A549 (cell line): ENCODE measurements around the gene RAPGEF2. TPM values are rescaled to one million over a fixed set of nuclear protein-coding genes. Genes with fewer than 3 reads are reported as not detected.
A peak's percentile ranks its signal among the peaks of the same experiment; 100 is the strongest.

Source experiments
- ATAC-seq, 2 experiments: fragments of 200-7000 bp in 1 of 2; fragments of >200 bp in 1 of 2; cut with Nextera tagmentation in 1 of 2; cut with Tn5 transposase in 1 of 2; 3 replicates each; pipeline versions ENCODE4 v1.8.0 to v1.9.1; 2018 to 2020; ENCODE audit warnings: mild to moderate bottlenecking in 1 of 2, moderate library complexity in 1 of 2
- CTCF ChIA-PET: fragments of 300-600 bp; sonication (Branson Sonifier 250); formaldehyde crosslinking; extraction: SDS; loops from one replicate; lab custom pipeline; 2021; ENCODE audit warnings: antibody characterized with exemption, inconsistent platforms; lab: Yijun Ruan, JAX
- POLR2A ChIA-PET: fragments of 350-600 bp; formaldehyde crosslinking; extraction: SDS; loops from one replicate; lab custom pipeline; 2021; ENCODE audit warnings: antibody characterized with exemption, inconsistent platforms; lab: Yijun Ruan, JAX
- DNase-seq, 2 experiments: peaks; one replicate each; pipeline versions ENCODE4 v3.0.0 to v3.0.0-alpha.2; 2011 to 2016; ENCODE audit warnings: low read depth in 1 of 2, low spot score in 1 of 2
- FAIRE-seq: peaks from 2 replicates; lab custom pipeline; 2011; peaks lifted over from hg19 to GRCh38; lab: Jason Lieb, UNC
- H3K27ac ChIP-seq, 2 experiments: fragments of >200 bp; sonication (Bioruptor Twin); formaldehyde crosslinking; 3 replicates each; pipeline ENCODE4 v1.5.1; 2016 to 2017
- H3K4me1 ChIP-seq: fragments of >200 bp; sonication (Bioruptor Twin); formaldehyde crosslinking; 3 replicates; pipeline ENCODE4 v1.6.1; 2016
- H3K4me2 ChIP-seq: fragments of >200 bp; sonication (Bioruptor Twin); formaldehyde crosslinking; 3 replicates; pipeline ENCODE4 v1.6.1; 2016
- H3K4me3 ChIP-seq: fragments of >200 bp; sonication (Bioruptor Twin); formaldehyde crosslinking; 3 replicates; pipeline ENCODE4 v1.5.1; 2016
- H3K9me3 ChIP-seq: fragments of >200 bp; sonication (Bioruptor Twin); formaldehyde crosslinking; 3 replicates; pipeline ENCODE4 v1.6.1; 2016
- E2F6 ChIP-seq: IDR thresholded peaks from 2 replicates; pipeline ENCODE4 v1.6.1; 2012; ENCODE audit warnings: low read depth, borderline replicate concordance
- ESRRA ChIP-seq: fragments of 150-350 bp; IDR thresholded peaks from 2 replicates; pipeline ENCODE4 v1.6.1; 2014; ENCODE audit warnings: mild to moderate bottlenecking, low read length, borderline replicate concordance
- HDAC2 ChIP-seq: fragments of 200-600 bp; sonication (generic); IDR thresholded peaks from 2 replicates; pipeline ENCODE4 v1.6.1; 2016
- HOXB5 ChIP-seq: fragments of 250-450 bp; sonication (Bioruptor Pico); IDR thresholded peaks from 2 replicates; pipeline ENCODE4 v1.5.0; 2020; ENCODE audit warnings: mild to moderate bottlenecking, moderate library complexity
- KDM5A ChIP-seq: fragments of 200-600 bp; sonication (generic); IDR thresholded peaks from 2 replicates; pipeline ENCODE4 v1.6.1; 2016; ENCODE audit warnings: antibody characterized with exemption, mild to moderate bottlenecking
- MYC ChIP-seq: IDR thresholded peaks from 2 replicates; pipeline ENCODE4 v1.6.1; 2012; ENCODE audit warnings: mild to moderate bottlenecking, inconsistent platforms, low read length, improper control_type of control experiment, borderline replicate concordance
- RARB ChIP-seq: fragments of 250-450 bp; sonication (Bioruptor Pico); IDR thresholded peaks from 2 replicates; pipeline ENCODE4 v1.8.0; 2021; ENCODE audit warnings: mild to moderate bottlenecking, moderate library complexity
- REST ChIP-seq: fragments of 200-600 bp; sonication (generic); IDR thresholded peaks from 2 replicates; pipeline ENCODE4 v1.6.1; 2016; ENCODE audit warnings: antibody characterized with exemption, mild to moderate bottlenecking, moderate library complexity
- RFX5 ChIP-seq: fragments of 450-650 bp; IDR thresholded peaks from 2 replicates; pipeline ENCODE4 v1.7.1; 2014; ENCODE audit warnings: antibody characterized with exemption, mild to moderate bottlenecking, moderate library complexity
- SREBF2 ChIP-seq: fragments of 450-650 bp; IDR thresholded peaks from 2 replicates; pipeline ENCODE4 v1.6.1; 2014; ENCODE audit warnings: mild to moderate bottlenecking, moderate library complexity
- TP53 ChIP-seq: fragments of 250-450 bp; sonication (Bioruptor Pico); IDR thresholded peaks from 2 replicates; pipeline ENCODE4 v1.5.0; 2021; ENCODE audit warnings: mild to moderate bottlenecking, moderate library complexity
- ZC3H11A ChIP-seq: fragments of 450-650 bp; IDR thresholded peaks from 2 replicates; pipeline ENCODE4 v1.6.1; 2014; ENCODE audit warnings: antibody characterized with exemption, mild to moderate bottlenecking
- ZNF302 ChIP-seq: fragments of 250-450 bp; sonication (Bioruptor Pico); IDR thresholded peaks from 2 replicates; pipeline ENCODE4 v1.9.0; 2021; ENCODE audit warnings: inconsistent platforms, mild to moderate bottlenecking, moderate library complexity
- WGBS: methylation state at CpG from one replicate; pipeline ENCODE4 v1.1.6; 2017; ENCODE audit errors: missing lambda C conversion rate; 5-methylcytosine and 5-hydroxymethylcytosine counted together
- polyA plus RNA-seq, 4 experiments: library from polyadenylated mRNA; depleted of rRNA in 3 of 4; stranded (reverse); fragments of >200 nt; fragmentation: RNase III in 1 of 4; extraction: RNeasy Plus Mini Kit Qiagen cat#74134 plus additional on column Dnase treatment in 1 of 4; gene quantifications; 2 replicates in 3 of 4; 3 replicates in 1 of 4; pipeline ENCODE4 v1.2.3, GENCODE V29; 2011 to 2017

The RAPGEF2 gene
- polyA plus RNA-seq, 2 of the 4 experiments (the other 2 are of a cell fraction), result 10.7 to 31.8 TPM

GRCh38 chr4:159357350-159357749, 254.5 kb downstream of the RAPGEF2 start:
- ATAC-seq (no peak), DNase-seq (no peak), FAIRE-seq (no peak)
- ChIA-PET CTCF (no interaction called here), POLR2A (no interaction called here)
- TF ChIP-seq TP53 (CRISPR knock-in tag), result no peak
- TF ChIP-seq RARB (CRISPR knock-in tag), result no peak
- no peak for TF ChIP-seq E2F6
- TF ChIP-seq ESRRA, result no peak
- no peak for TF ChIP-seq ZC3H11A
- no peak for TF ChIP-seq REST
- no peak for TF ChIP-seq HOXB5 (CRISPR knock-in tag)
- Histone ChIP-seq H3K9me3 (no peaks in the 10 kb centered on the region), H3K27ac (no peak overlapping the region), H3K4me3 (no peak overlapping the region), H3K4me1 (0 out of 3 replicates have a peak, but pooled peaks cover 6% of the 10 kb centered on the region), H3K4me2 (no peak overlapping the region)
- 98% methylated on average over 8 of the region's 8 CpGs for WGBS

GRCh38 chr4:159358226-159358625, 255.3 kb downstream of the RAPGEF2 start:
- Histone ChIP-seq H3K4me3 (no peak overlapping the region), H3K27ac (no peak overlapping the region), H3K9me3 (no peaks in the 10 kb centered on the region), H3K4me1 (0 out of 3 replicates have a peak, but pooled peaks cover 6% of the 10 kb centered on the region), H3K4me2 (no peak overlapping the region)
- no peak for TF ChIP-seq MYC
- 0 out of 6 replicates have a peak, but pooled peaks of 1 of the 2 experiments have one; percentile 32 for ATAC-seq
- DNase-seq, result no peak
- FAIRE-seq, result no peak
- WGBS, result 63% methylated on average over 2 of the region's 2 CpGs
- ChIA-PET POLR2A (no interaction called here), CTCF (interaction anchor here (1.1 kb wide), 1 partner anchor 27 kb away, joined by 3 read pairs; no protein-coding TSS in a partner anchor)

- H3K4me3 ChIP-seq, result no peak overlapping the region
- WGBS, result 91% methylated on average over 3 of the region's 3 CpGs
- DNase-seq (no peak), FAIRE-seq (no peak), ATAC-seq (no peak)
- TF ChIP-seq TP53 (CRISPR knock-in tag) (no peak), KDM5A (no peak), HDAC2 (no peak), ZNF302 (CRISPR knock-in tag) (no peak)
- no peaks in the 10 kb centered on the region for H3K9me3 ChIP-seq
- H3K27ac ChIP-seq, result no peak overlapping the region
- ChIA-PET CTCF (no interaction called here), POLR2A (no interaction called here)
- 0 out of 3 replicates have a peak, but pooled peaks cover 6% of the 10 kb centered on the region for H3K4me1 ChIP-seq
- H3K4me2 ChIP-seq, result no peak overlapping the region
Observed at GRCh38 chr4:159360549-159360948, 257.7 kb downstream of the RAPGEF2 start.

- DNase-seq (no peak), ATAC-seq (no peak), FAIRE-seq (no peak)
- 88% methylated on average over 3 of the region's 3 CpGs for WGBS
- no peak for TF ChIP-seq SREBF2
- no peak for TF ChIP-seq RFX5
- Histone ChIP-seq H3K4me2 (no peak overlapping the region), H3K4me1 (peaks cover 11% of the 10 kb centered on the region; the same call in 1 of the 3 replicates), H3K4me3 (no peak overlapping the region), H3K9me3 (no peaks in the 10 kb centered on the region), H3K27ac (no peak overlapping the region)
- ChIA-PET CTCF (no interaction called here), POLR2A (no interaction called here)
Observed at GRCh38 chr4:159363361-159363760, 260.5 kb downstream of the RAPGEF2 start.
